Activated naive CD4-positive, alpha-beta T cell treated with anti-CD3 and anti-CD28 coated beads, Interleukin-2, amount 10 ng/mL, durations not matched to agents 7 days and 5 days (primary cell): ENCODE data around the gene UPF3B.
"Not testable (repeated sequence)": the region's sequence is repeated elsewhere in the genome, so short reads cannot be mapped to it uniquely, and the experiment has no call there.

Source experiments
- CTCF ChIA-PET: fragments of 350-600 bp; sonication (Branson Sonifier 250); formaldehyde crosslinking; loops from one replicate; lab custom pipeline; 2021; ENCODE audit warnings: antibody characterized with exemption; lab: Charles Lee
- DNase-seq: peaks from one replicate; pipeline ENCODE4 v3.0.0-alpha.2; 2020
- H3K27ac Mint-ChIP-seq: one replicate; pipeline ENCODE4 v1.8.0; 2021; ENCODE audit warnings: mild to moderate bottlenecking, moderate library complexity, mixed read lengths
- H3K27me3 Mint-ChIP-seq: one replicate; pipeline ENCODE4 v1.8.0; 2021; ENCODE audit warnings: mild to moderate bottlenecking, mixed read lengths
- H3K36me3 Mint-ChIP-seq: one replicate; pipeline ENCODE4 v1.8.0; 2021; ENCODE audit warnings: mixed read lengths
- H3K4me1 Mint-ChIP-seq: one replicate; pipeline ENCODE4 v1.8.0; 2021; ENCODE audit warnings: mixed read lengths
- H3K4me3 Mint-ChIP-seq: one replicate; pipeline ENCODE4 v1.8.0; 2021; ENCODE audit warnings: mild to moderate bottlenecking, moderate library complexity, mixed read lengths
- H3K9me3 Mint-ChIP-seq: one replicate; pipeline ENCODE4 v1.8.0; 2021; ENCODE audit warnings: mixed read lengths

The UPF3B gene

GRCh38 chrX:119871599-119872395 lies 19.0 kb upstream of the UPF3B start, which contains the start of the genes NDUFA1 and RNF113A:
Gene NDUFA1 (plus strand): TSS chrX:119871832. CDS start chrX:119871912, 80 bp downstream.
Gene RNF113A (minus strand): TSS chrX:119871733. CDS start chrX:119871613, 120 bp downstream.
- H3K36me3 Mint-ChIP-seq, result peaks cover 19% of the 10 kb centered on the region
- DNase-seq, result peak; percentile 89
- no peaks in the 10 kb centered on the region for H3K27me3 Mint-ChIP-seq
- no peaks in the 10 kb centered on the region for H3K9me3 Mint-ChIP-seq
- CTCF ChIA-PET, result interaction anchor here (1.2 kb wide), 1 partner anchor 16 kb away, joined by 3 read pairs; no protein-coding TSS in a partner anchor
- H3K4me1 Mint-ChIP-seq, result peaks cover 24% of the 10 kb centered on the region
- peak within 1 kb of the TSS; percentile 98 for H3K27ac Mint-ChIP-seq
- H3K4me3 Mint-ChIP-seq, result peak within 1 kb of the TSS; percentile 87

- DNase-seq, result no peak
- no peaks in the 10 kb centered on the region for H3K27me3 Mint-ChIP-seq
- peak overlapping the region; percentile 98 for H3K27ac Mint-ChIP-seq
- H3K36me3 Mint-ChIP-seq, result peaks cover 19% of the 10 kb centered on the region
- H3K4me1 Mint-ChIP-seq, result peaks cover 24% of the 10 kb centered on the region
- H3K4me3 Mint-ChIP-seq, result peak overlapping the region; percentile 87
- CTCF ChIA-PET, result interaction anchor here (1.1 to 1.2 kb wide), 2 partner anchors 17 to 79 kb away, joined by 3 to 4 read pairs; partner anchors contain the start of gene RPL39
- H3K9me3 Mint-ChIP-seq, result no peaks in the 10 kb centered on the region
These were observed 18.5 kb upstream of the UPF3B start for GRCh38 chrX:119871245-119871598.

GRCh38 chrX:119870626-119871131 lies 17.9 kb upstream of the UPF3B start:
- peaks cover 24% of the 10 kb centered on the region for H3K4me1 Mint-ChIP-seq
- DNase-seq, result peak; percentile 54
- H3K36me3 Mint-ChIP-seq, result peaks cover 15% of the 10 kb centered on the region
- H3K27me3 Mint-ChIP-seq, result no peaks in the 10 kb centered on the region
- peak overlapping the region; percentile 87 for H3K4me3 Mint-ChIP-seq
- CTCF ChIA-PET, result interaction anchor here (1.1 to 1.2 kb wide), 4 partner anchors 9 to 78 kb away, joined by 3 to 5 read pairs (median 4); partner anchors contain the start of gene RPL39
- H3K9me3 Mint-ChIP-seq, result no peaks in the 10 kb centered on the region
- peak overlapping the region; percentile 98 for H3K27ac Mint-ChIP-seq

GRCh38 chrX:119853444-119853843 lies 681 bp upstream of the UPF3B start:
- peaks cover 25% of the 10 kb centered on the region for H3K4me1 Mint-ChIP-seq

GRCh38 chrX:119833905-119834304 lies 18.9 kb downstream of the UPF3B start:
- Mint-ChIP-seq H3K4me3 (no peak overlapping the region), H3K27me3 (no peaks in the 10 kb centered on the region), H3K9me3 (no peaks in the 10 kb centered on the region), H3K36me3 (peaks cover 49% of the 10 kb centered on the region), H3K27ac (no peak overlapping the region), H3K4me1 (no peaks in the 10 kb centered on the region)
- DNase-seq, result no peak
- CTCF ChIA-PET, result interaction anchor here (1.4 to 1.7 kb wide), 3 partner anchors 10 to 42 kb away, joined by 3 to 5 read pairs (median 3); partner anchors contain the start of gene RPL39

More at GRCh38 chrX:119853444-119853843, 681 bp upstream of the UPF3B start:
- Mint-ChIP-seq H3K36me3 (peaks cover 17% of the 10 kb centered on the region), H3K27ac (no peak overlapping the region), H3K27me3 (peaks cover 4% of the 10 kb centered on the region), H3K9me3 (no peaks in the 10 kb centered on the region), H3K4me3 (peak overlapping the region; percentile 99)
- CTCF ChIA-PET, result interaction anchor here (1.5 kb wide), 1 partner anchor 27 kb away, joined by 3 read pairs; no protein-coding TSS in a partner anchor
- DNase-seq, result no peak

- Mint-ChIP-seq H3K36me3 (peaks cover 24% of the 10 kb centered on the region), H3K27ac (no peak overlapping the region), H3K4me1 (peaks cover 12% of the 10 kb centered on the region), H3K9me3 (no peaks in the 10 kb centered on the region), H3K27me3 (no peaks in the 10 kb centered on the region), H3K4me3 (no peak overlapping the region)
- CTCF ChIA-PET, result no interaction called here
- no peak for DNase-seq
These were observed 24.3 kb downstream of the UPF3B start for GRCh38 chrX:119828446-119828845.

GRCh38 chrX:119826399-119826959 lies 26.3 kb downstream of the UPF3B start:
- CTCF ChIA-PET, result interaction anchor here (0.7 kb wide), 1 partner anchor 10 kb away, joined by 3 read pairs; no protein-coding TSS in a partner anchor
- Mint-ChIP-seq H3K4me1 (peaks cover 24% of the 10 kb centered on the region), H3K27me3 (no peaks in the 10 kb centered on the region), H3K36me3 (peaks cover 20% of the 10 kb centered on the region), H3K4me3 (no peak overlapping the region), H3K9me3 (no peaks in the 10 kb centered on the region), H3K27ac (peak overlapping the region; percentile 42)
- DNase-seq, result no peak

- H3K4me1 Mint-ChIP-seq, result peaks cover 29% of the 10 kb centered on the region
- CTCF ChIA-PET, H3K27ac Mint-ChIP-seq, H3K36me3 Mint-ChIP-seq, H3K4me3 Mint-ChIP-seq, H3K27me3 Mint-ChIP-seq, DNase-seq, H3K9me3 Mint-ChIP-seq: not testable (repeated sequence)
These were observed 28.5 kb downstream of the UPF3B start for GRCh38 chrX:119824221-119824620.

GRCh38 chrX:119821703-119822102 lies 31.1 kb downstream of the UPF3B start:
- Mint-ChIP-seq H3K27ac (peak overlapping the region; percentile 88), H3K4me1 (peaks cover 25% of the 10 kb centered on the region), H3K4me3 (peak overlapping the region; percentile 27)
- DNase-seq, result peak; percentile 24
- H3K27me3 Mint-ChIP-seq, H3K9me3 Mint-ChIP-seq, H3K36me3 Mint-ChIP-seq: not testable (repeated sequence)
- CTCF ChIA-PET, result interaction anchor here (1.1 to 1.5 kb wide), 2 partner anchors 30 to 59 kb away, joined by 3 to 6 read pairs; partner anchors contain the start of gene RPL39

- H3K27me3 Mint-ChIP-seq, result no peaks in the 10 kb centered on the region
- H3K9me3 Mint-ChIP-seq, result no peaks in the 10 kb centered on the region
- H3K4me3 Mint-ChIP-seq, result no peak overlapping the region
- no peaks in the 10 kb centered on the region for H3K36me3 Mint-ChIP-seq
- DNase-seq, result no peak
- CTCF ChIA-PET, result interaction anchor here (1.0 to 1.2 kb wide), 2 partner anchors 10 to 16 kb away, joined by 3 read pairs; no protein-coding TSS in a partner anchor
- peaks cover 11% of the 10 kb centered on the region for H3K4me1 Mint-ChIP-seq
- no peak overlapping the region for H3K27ac Mint-ChIP-seq
These were observed 35.6 kb downstream of the UPF3B start for GRCh38 chrX:119817130-119817690.

GRCh38 chrX:119816300-119816699 lies 36.5 kb downstream of the UPF3B start:
- Mint-ChIP-seq H3K36me3 (no peaks in the 10 kb centered on the region), H3K27me3 (no peaks in the 10 kb centered on the region), H3K4me1 (peaks cover 4% of the 10 kb centered on the region), H3K27ac (no peak overlapping the region), H3K9me3 (no peaks in the 10 kb centered on the region), H3K4me3 (no peak overlapping the region)
- DNase-seq, result no peak
- CTCF ChIA-PET, result interaction anchor here (1.2 kb wide), 1 partner anchor 11 kb away, joined by 3 read pairs; no protein-coding TSS in a partner anchor

GRCh38 chrX:119809185-119809666 lies 43.5 kb downstream of the UPF3B start:
- Mint-ChIP-seq H3K27ac (no peak overlapping the region), H3K4me3 (no peak overlapping the region), H3K9me3 (no peaks in the 10 kb centered on the region), H3K27me3 (no peaks in the 10 kb centered on the region), H3K4me1 (no peaks in the 10 kb centered on the region), H3K36me3 (no peaks in the 10 kb centered on the region)
- CTCF ChIA-PET, result no interaction called here
- no peak for DNase-seq

- CTCF ChIA-PET, result interaction anchor here (1.6 kb wide), 1 partner anchor 24 kb away, joined by 4 read pairs; no protein-coding TSS in a partner anchor
- not testable (repeated sequence) for DNase-seq, H3K4me1 Mint-ChIP-seq, H3K27me3 Mint-ChIP-seq, H3K27ac Mint-ChIP-seq, H3K4me3 Mint-ChIP-seq, H3K9me3 Mint-ChIP-seq, H3K36me3 Mint-ChIP-seq
These were observed 44.3 kb downstream of the UPF3B start for GRCh38 chrX:119808461-119808860.
